Naive B cell (primary cell): ENCODE data around the gene OTX1. TPM values are rescaled to one million over a fixed set of nuclear protein-coding genes. Genes with fewer than 3 reads are reported as not detected.

ENCODE experiments used
- ATAC-seq, 2 donors: fragments of 150-1000 bp; cut with Tn5 transposase; 2 replicates each; pipeline ENCODE4 v1.10.0; 2021; ENCODE audit warnings: low read depth in 2 of 2, mild to moderate bottlenecking in 2 of 2, moderate library complexity in 2 of 2
- DNase-seq: peaks from one replicate; pipeline ENCODE4 v3.0.0; 2022
- H3K27ac Mint-ChIP-seq, 6 donors: one replicate each; pipeline ENCODE4 v1.8.0; 2020 to 2022; ENCODE audit warnings: mild to moderate bottlenecking in 6 of 6, mixed read lengths in 6 of 6, moderate library complexity in 5 of 6, inconsistent platforms in 2 of 6
- H3K27me3 Mint-ChIP-seq, 3 donors: one replicate each; pipeline ENCODE4 v1.8.0; 2021 to 2022; ENCODE audit warnings: mixed read lengths in 3 of 3, mild to moderate bottlenecking in 1 of 3
- H3K36me3 Mint-ChIP-seq, 2 donors: one replicate each; pipeline ENCODE4 v1.8.0; 2020 to 2022; ENCODE audit warnings: mixed read lengths in 2 of 2, inconsistent platforms in 1 of 2, mild to moderate bottlenecking in 1 of 2
- H3K4me1 Mint-ChIP-seq, 3 donors: one replicate each; pipeline ENCODE4 v1.8.0; 2020 to 2022; ENCODE audit warnings: mixed read lengths in 3 of 3, inconsistent platforms in 1 of 3, mild to moderate bottlenecking in 1 of 3, moderate library complexity in 1 of 3
- H3K4me3 Mint-ChIP-seq, 8 donors: one replicate each; pipeline ENCODE4 v1.8.0; 2020 to 2022; ENCODE audit warnings: mild to moderate bottlenecking in 8 of 8, mixed read lengths in 8 of 8, moderate library complexity in 8 of 8, inconsistent platforms in 2 of 8
- H3K9me3 Mint-ChIP-seq, 7 donors: one replicate each; pipeline ENCODE4 v1.8.0; 2020 to 2022; ENCODE audit warnings: mixed read lengths in 7 of 7, mild to moderate bottlenecking in 5 of 7, inconsistent platforms in 2 of 7, moderate library complexity in 1 of 7
- polyA plus RNA-seq, 6 donors: library from polyadenylated mRNA; unstranded; fragments of 300-500 nt; fragmentation: Illumina TruSeq; gene quantifications; one replicate each; pipeline ENCODE4 v1.2.3, GENCODE V29; 2021; ENCODE audit warnings: low read depth in 6 of 6

OTX1 gene
- polyA plus RNA-seq, 6 donors from 2014 or later: not detected

GRCh38 chr2:63049211-63049969, 1.2 kb upstream of the OTX1 start:
- Mint-ChIP-seq H3K27ac (peak overlapping the region in 5 of 6 donors; percentile 49 to 93 (median 74)), H3K9me3 (peaks cover 0 to 9% (median 4%) of the 10 kb centered on the region in 7 donors), H3K4me3 (peak overlapping the region; percentile 86 to 93 (median 91)), H3K27me3 (peaks cover 80 to 94% (median 86%) of the 10 kb centered on the region in 3 donors), H3K36me3 (peaks cover 15 to 24% of the 10 kb centered on the region in 2 donors), H3K4me1 (peaks cover 39 to 71% (median 58%) of the 10 kb centered on the region in 3 donors)
- DNase-seq (peak; percentile 30), ATAC-seq (no peak)

GRCh38 chr2:63049970-63050333, 678 bp upstream of the OTX1 start:
- Mint-ChIP-seq H3K9me3 (peaks cover 0 to 12% (median 7%) of the 10 kb centered on the region in 7 donors), H3K36me3 (peaks cover 16 to 23% of the 10 kb centered on the region in 2 donors), H3K4me1 (peaks cover 44 to 76% (median 64%) of the 10 kb centered on the region in 3 donors), H3K27ac (peak overlapping the region in 4 of 6 donors; percentile 7 to 93 (median 52)), H3K27me3 (peaks cover 80 to 94% (median 86%) of the 10 kb centered on the region in 3 donors), H3K4me3 (peak overlapping the region; percentile 86 to 93 (median 91))
- DNase-seq: peak; percentile 39
- peak; percentile 15 to 20 for ATAC-seq

GRCh38 chr2:63051042-63051794, 588 bp downstream of the OTX1 start:
- peaks cover 79 to 94% (median 86%) of the 10 kb centered on the region in 3 donors for H3K27me3 Mint-ChIP-seq

GRCh38 chr2:63051795-63052333, 1.2 kb downstream of the OTX1 start:
- H3K4me1 Mint-ChIP-seq: peaks cover 60 to 90% (median 79%) of the 10 kb centered on the region in 3 donors
- H3K4me3 Mint-ChIP-seq: peak overlapping the region; percentile 77 to 90 (median 85)
- H3K27me3 Mint-ChIP-seq: peaks cover 79 to 94% (median 86%) of the 10 kb centered on the region in 3 donors
- ATAC-seq (no peak), DNase-seq (peak; percentile 11)
- H3K36me3 Mint-ChIP-seq: peaks cover 8 to 28% of the 10 kb centered on the region in 2 donors
- no peak overlapping the region for H3K27ac Mint-ChIP-seq
- H3K9me3 Mint-ChIP-seq: peaks cover 0 to 21% (median 12%) of the 10 kb centered on the region in 7 donors

More at GRCh38 chr2:63051042-63051794, 588 bp downstream of the OTX1 start:
- peak overlapping the region; percentile 77 to 90 (median 86) for H3K4me3 Mint-ChIP-seq
- peak; percentile 21 for DNase-seq
- peaks cover 0 to 15% (median 9%) of the 10 kb centered on the region in 7 donors for H3K9me3 Mint-ChIP-seq
- H3K36me3 Mint-ChIP-seq: peaks cover 8 to 22% of the 10 kb centered on the region in 2 donors
- peaks cover 53 to 89% (median 76%) of the 10 kb centered on the region in 3 donors for H3K4me1 Mint-ChIP-seq
- peak overlapping the region in 1 of 6 donors; percentile 15 for H3K27ac Mint-ChIP-seq
- ATAC-seq: no peak

GRCh38 chr2:63052411-63053080, 1.9 kb downstream of the OTX1 start:
- ATAC-seq: no peak
- Mint-ChIP-seq H3K4me3 (peak overlapping the region; percentile 70 to 90 (median 82)), H3K9me3 (peaks cover 0 to 27% (median 14%) of the 10 kb centered on the region in 7 donors), H3K36me3 (peaks cover 8 to 29% of the 10 kb centered on the region in 2 donors), H3K27ac (peak overlapping the region in 2 of 6 donors; percentile 59 to 63), H3K27me3 (peaks cover 81 to 95% (median 91%) of the 10 kb centered on the region in 3 donors), H3K4me1 (peaks cover 67 to 92% (median 81%) of the 10 kb centered on the region in 3 donors)
- peak; percentile 5 for DNase-seq

- H3K27ac Mint-ChIP-seq: peak overlapping the region in 1 of 6 donors; percentile 70
- peaks cover 69 to 92% (median 82%) of the 10 kb centered on the region in 3 donors for H3K4me1 Mint-ChIP-seq
- no peak for ATAC-seq
- peaks cover 83 to 96% (median 91%) of the 10 kb centered on the region in 3 donors for H3K27me3 Mint-ChIP-seq
- DNase-seq: no peak
- H3K36me3 Mint-ChIP-seq: peaks cover 8 to 29% of the 10 kb centered on the region in 2 donors
- peaks cover 0 to 30% (median 16%) of the 10 kb centered on the region in 7 donors for H3K9me3 Mint-ChIP-seq
- peak overlapping the region; percentile 48 to 88 (median 72) for H3K4me3 Mint-ChIP-seq
Observed at GRCh38 chr2:63053081-63053888, 2.7 kb downstream of the OTX1 start.

GRCh38 chr2:63053889-63054602, 3.4 kb downstream of the OTX1 start:
- H3K4me1 Mint-ChIP-seq: peaks cover 66 to 93% (median 81%) of the 10 kb centered on the region in 3 donors
- peak overlapping the region in 3 of 6 donors; percentile 52 to 82 (median 64) for H3K27ac Mint-ChIP-seq
- peak; percentile 8 to 9 for ATAC-seq
- H3K36me3 Mint-ChIP-seq: peaks cover 8 to 22% of the 10 kb centered on the region in 2 donors
- H3K9me3 Mint-ChIP-seq: peaks cover 0 to 26% (median 14%) of the 10 kb centered on the region in 7 donors
- H3K4me3 Mint-ChIP-seq: peak overlapping the region; percentile 48 to 88 (median 79)
- H3K27me3 Mint-ChIP-seq: peaks cover 82 to 94% (median 89%) of the 10 kb centered on the region in 3 donors
- peak; percentile 31 for DNase-seq

GRCh38 chr2:63054841-63055225, 4.2 kb downstream of the OTX1 start:
- Mint-ChIP-seq H3K27me3 (peaks cover 75 to 92% (median 81%) of the 10 kb centered on the region in 3 donors), H3K27ac (peak overlapping the region in 1 of 6 donors; percentile 82), H3K36me3 (peaks cover 8 to 21% of the 10 kb centered on the region in 2 donors), H3K4me1 (peaks cover 59 to 85% (median 74%) of the 10 kb centered on the region in 3 donors), H3K9me3 (peaks cover 0 to 26% (median 14%) of the 10 kb centered on the region in 7 donors), H3K4me3 (peak overlapping the region; percentile 51 to 88 (median 81))
- ATAC-seq (no peak), DNase-seq (no peak)

GRCh38 chr2:63055226-63056106, 4.8 kb downstream of the OTX1 start:
- Mint-ChIP-seq H3K27me3 (peaks cover 76 to 94% (median 79%) of the 10 kb centered on the region in 3 donors), H3K4me1 (peaks cover 61 to 82% (median 77%) of the 10 kb centered on the region in 3 donors), H3K36me3 (peaks cover 11 to 21% of the 10 kb centered on the region in 2 donors), H3K27ac (peak overlapping the region in 3 of 6 donors; percentile 28 to 89 (median 65)), H3K4me3 (peak overlapping the region; percentile 51 to 88 (median 80)), H3K9me3 (peaks cover 0 to 32% (median 16%) of the 10 kb centered on the region in 7 donors)
- DNase-seq (peak; percentile 11), ATAC-seq (no peak)
